DND-41 (cell line): ENCODE measurements around the gene RSF1.

Source experiments
- ATAC-seq: fragments of 200-7000 bp; cut with Tn5 transposase; 3 replicates; pipeline ENCODE4 v1.9.1; 2021; ENCODE audit warnings: low read depth; ENCODE audit not compliant: insufficient read depth
- DNase-seq: peaks from one replicate; pipeline ENCODE4 v3.0.0-alpha.2; 2020
- H2AFZ ChIP-seq: 2 replicates; pipeline ENCODE4 v1.6.0; 2012; ENCODE audit warnings: low read depth, low read length
- H3K27ac ChIP-seq: 2 replicates; pipeline ENCODE4 v1.5.1; 2012; ENCODE audit warnings: low read length, inconsistent platforms
- H3K27me3 ChIP-seq: fragments of 200-600 bp; sonication (generic); 2 replicates; pipeline ENCODE4 v1.6.0; 2012; ENCODE audit warnings: low read length, mild to moderate bottlenecking, inconsistent platforms; ENCODE audit not compliant: insufficient read depth, poor library complexity
- H3K36me3 ChIP-seq: 2 replicates; pipeline ENCODE4 v1.5.1; 2012; ENCODE audit warnings: low read length, inconsistent platforms; ENCODE audit not compliant: insufficient read depth
- H3K4me1 ChIP-seq: 2 replicates; pipeline ENCODE4 v1.5.1; 2012; ENCODE audit warnings: mild to moderate bottlenecking, low read length; ENCODE audit not compliant: insufficient read depth
- H3K4me2 ChIP-seq: 2 replicates; pipeline ENCODE4 v1.6.0; 2012; ENCODE audit warnings: mild to moderate bottlenecking, moderate library complexity, low read length, inconsistent platforms; ENCODE audit not compliant: insufficient read depth
- H3K4me3 ChIP-seq, 2 experiments: fragments of 200-600 bp in 1 of 2; shearing (Covaris generic) in 1 of 2; 2 replicates each; pipeline ENCODE4 v1.5.1; 2012 to 2016; ENCODE audit warnings: inconsistent platforms in 2 of 2, low read length in 2 of 2, mild to moderate bottlenecking in 2 of 2, low read depth in 1 of 2, moderate library complexity in 1 of 2
- H3K79me2 ChIP-seq: 2 replicates; pipeline ENCODE4 v1.6.0; 2012; ENCODE audit warnings: low read length, inconsistent platforms; ENCODE audit not compliant: insufficient read depth
- H3K9ac ChIP-seq: 2 replicates; pipeline ENCODE4 v1.6.0; 2012; ENCODE audit warnings: low read depth, mild to moderate bottlenecking, inconsistent platforms, low read length, moderate library complexity
- H3K9me3 ChIP-seq: 2 replicates; pipeline ENCODE4 v1.5.1; 2012; ENCODE audit warnings: low read length, moderate library complexity, mild to moderate bottlenecking, inconsistent platforms; ENCODE audit not compliant: insufficient read depth, severe bottlenecking
- H4K20me1 ChIP-seq: 2 replicates; pipeline ENCODE4 v1.6.0; 2012; ENCODE audit warnings: low read length; ENCODE audit not compliant: insufficient read depth
- EZH2 ChIP-seq: IDR thresholded peaks from 3 replicates; pipeline ENCODE4 v1.6.1; 2012; ENCODE audit warnings: borderline replicate concordance, low read depth, mild to moderate bottlenecking, moderate library complexity, low read length, inconsistent platforms; ENCODE audit not compliant: severe bottlenecking
- TF ChIP-seq, protein P1 (sequence below): IDR thresholded peaks from 2 replicates; pipeline ENCODE4 v1.5.1; 2012; ENCODE audit warnings: borderline replicate concordance, low read length, moderate library complexity, mild to moderate bottlenecking; ENCODE audit not compliant: poor library complexity, severe bottlenecking; ENCODE audit errors: extremely low read depth

RSF1 gene

DNA sequence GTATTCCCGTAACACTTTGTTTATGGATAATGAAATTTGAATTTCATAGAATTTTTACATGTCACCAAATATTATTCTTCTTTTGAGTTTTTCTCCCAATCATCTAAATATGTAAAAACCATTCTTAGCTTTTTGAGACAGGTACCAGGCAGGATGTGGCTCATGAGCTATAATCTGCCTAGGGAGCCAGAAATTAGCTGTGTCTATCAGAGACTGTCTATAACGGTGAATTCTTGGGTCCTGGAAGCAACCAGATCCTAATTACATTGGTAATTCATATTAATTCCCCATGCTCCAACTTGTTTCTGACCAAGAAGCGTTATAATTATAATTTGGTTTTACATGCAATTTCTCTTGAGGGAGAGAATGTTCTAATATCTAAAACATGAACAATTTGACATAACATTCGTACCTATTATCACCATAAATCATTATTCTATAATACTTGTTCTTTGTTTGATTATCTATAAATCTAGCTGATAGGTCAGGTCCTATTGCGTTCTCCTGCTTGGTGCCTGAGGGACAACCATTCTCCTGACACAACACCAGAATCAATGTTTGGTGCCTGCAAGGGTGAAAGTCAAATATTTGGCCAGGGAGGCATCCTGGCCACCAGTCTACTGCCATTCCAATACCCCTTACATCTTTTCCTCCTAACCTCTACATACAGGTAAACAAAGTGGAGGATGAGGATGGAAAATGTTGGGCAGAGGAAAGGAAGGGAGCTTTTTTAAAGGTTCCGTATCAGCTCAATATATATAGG, 69.9 kb downstream of the RSF1 start:
- Histone ChIP-seq H2AFZ (no peak overlapping the region), H3K9ac (no peak overlapping the region), H4K20me1 (peaks cover 22% of the 10 kb centered on the region; the same call in 1 of the 2 replicates), H3K36me3 (peaks cover 29% of the 10 kb centered on the region; the same call in 1 of the 2 replicates), H3K27ac (no peak overlapping the region), H3K4me2 (no peak overlapping the region), H3K27me3 (no peaks in the 10 kb centered on the region), H3K4me3 (no peak overlapping the region), H3K9me3 (no peaks in the 10 kb centered on the region), H3K79me2 (peaks cover 65% of the 10 kb centered on the region), H3K4me1 (no peaks in the 10 kb centered on the region)
- TF ChIP-seq, protein P1, sequence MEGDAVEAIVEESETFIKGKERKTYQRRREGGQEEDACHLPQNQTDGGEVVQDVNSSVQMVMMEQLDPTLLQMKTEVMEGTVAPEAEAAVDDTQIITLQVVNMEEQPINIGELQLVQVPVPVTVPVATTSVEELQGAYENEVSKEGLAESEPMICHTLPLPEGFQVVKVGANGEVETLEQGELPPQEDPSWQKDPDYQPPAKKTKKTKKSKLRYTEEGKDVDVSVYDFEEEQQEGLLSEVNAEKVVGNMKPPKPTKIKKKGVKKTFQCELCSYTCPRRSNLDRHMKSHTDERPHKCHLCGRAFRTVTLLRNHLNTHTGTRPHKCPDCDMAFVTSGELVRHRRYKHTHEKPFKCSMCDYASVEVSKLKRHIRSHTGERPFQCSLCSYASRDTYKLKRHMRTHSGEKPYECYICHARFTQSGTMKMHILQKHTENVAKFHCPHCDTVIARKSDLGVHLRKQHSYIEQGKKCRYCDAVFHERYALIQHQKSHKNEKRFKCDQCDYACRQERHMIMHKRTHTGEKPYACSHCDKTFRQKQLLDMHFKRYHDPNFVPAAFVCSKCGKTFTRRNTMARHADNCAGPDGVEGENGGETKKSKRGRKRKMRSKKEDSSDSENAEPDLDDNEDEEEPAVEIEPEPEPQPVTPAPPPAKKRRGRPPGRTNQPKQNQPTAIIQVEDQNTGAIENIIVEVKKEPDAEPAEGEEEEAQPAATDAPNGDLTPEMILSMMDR: no peak
- DNase-seq (no peak), ATAC-seq (no peak)

GRCh38 chr11:77749232-77749631, 71.3 kb downstream of the RSF1 start:
- Histone ChIP-seq H3K27ac (no peak overlapping the region), H3K79me2 (peaks cover 62% of the 10 kb centered on the region), H3K36me3 (peaks cover 21% of the 10 kb centered on the region), H4K20me1 (peaks cover 22% of the 10 kb centered on the region; the same call in 1 of the 2 replicates), H3K4me3 (no peak overlapping the region), H3K9me3 (no peaks in the 10 kb centered on the region), H3K9ac (no peak overlapping the region), H3K4me2 (no peak overlapping the region), H3K27me3 (no peaks in the 10 kb centered on the region), H3K4me1 (no peaks in the 10 kb centered on the region), H2AFZ (no peak overlapping the region)
- TF ChIP-seq EZH2: no peak
- DNase-seq (no peak), ATAC-seq (no peak)

DNA sequence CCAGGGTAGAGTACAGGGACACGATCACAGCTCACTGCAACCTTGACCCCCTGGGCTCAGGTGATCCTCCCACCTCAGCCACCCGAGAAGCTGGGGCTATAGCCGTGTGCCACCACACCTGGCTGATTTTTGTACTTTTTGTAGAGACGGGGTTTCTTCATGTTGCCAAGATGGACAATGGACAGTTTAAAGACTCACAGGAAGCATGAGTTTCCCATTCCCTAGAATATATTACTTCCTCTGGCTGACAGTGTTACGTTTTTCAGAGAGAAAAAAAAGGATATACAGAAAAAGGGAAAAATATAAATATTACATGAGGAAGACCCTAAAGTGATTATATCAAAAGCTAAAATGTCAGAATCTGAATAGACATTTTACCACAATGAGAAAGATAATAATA, 72.3 kb downstream of the RSF1 start:
- H3K4me1 ChIP-seq: no peaks in the 10 kb centered on the region
- H4K20me1 ChIP-seq: peaks cover 22% of the 10 kb centered on the region; the same call in 1 of the 2 replicates
- ATAC-seq (no peak), DNase-seq (no peak)
- no peak overlapping the region for H3K4me2 ChIP-seq
- no peak overlapping the region for H3K27ac ChIP-seq
- H3K79me2 ChIP-seq: peaks cover 60% of the 10 kb centered on the region
- no peak for TF ChIP-seq EZH2
- TF ChIP-seq, protein P1: no peak
- no peak overlapping the region for H2AFZ ChIP-seq
- no peaks in the 10 kb centered on the region for H3K9me3 ChIP-seq
- peaks cover 22% of the 10 kb centered on the region for H3K36me3 ChIP-seq
- no peak overlapping the region for H3K9ac ChIP-seq
- H3K27me3 ChIP-seq: no peaks in the 10 kb centered on the region
- H3K4me3 ChIP-seq: no peak overlapping the region

- Histone ChIP-seq H4K20me1 (peaks cover 18% of the 10 kb centered on the region; the same call in 1 of the 2 replicates), H3K79me2 (peaks cover 56% of the 10 kb centered on the region), H3K27me3 (no peaks in the 10 kb centered on the region), H3K4me1 (no peaks in the 10 kb centered on the region), H3K36me3 (peaks cover 22% of the 10 kb centered on the region), H3K4me3 (no peak overlapping the region), H3K9ac (no peak overlapping the region), H3K4me2 (no peak overlapping the region), H2AFZ (no peak overlapping the region), H3K9me3 (no peaks in the 10 kb centered on the region), H3K27ac (no peak overlapping the region)
- no peak for ATAC-seq
- TF ChIP-seq, protein P1: no peak
- TF ChIP-seq EZH2: no peak
- no peak for DNase-seq
Measured at GRCh38 chr11:77747381-77747969, 73.0 kb downstream of the RSF1 start.
